NOMO-1 (cell line): ENCODE measurements around the gene PRXL2B.

Source experiments
- DNase-seq, 2 experiments: peaks; one replicate each; lab custom pipeline; 2025; ENCODE audit not compliant: unreplicated experiment in 2 of 2; lab: John Stamatoyannopoulos, UW

The PRXL2B gene

DNA sequence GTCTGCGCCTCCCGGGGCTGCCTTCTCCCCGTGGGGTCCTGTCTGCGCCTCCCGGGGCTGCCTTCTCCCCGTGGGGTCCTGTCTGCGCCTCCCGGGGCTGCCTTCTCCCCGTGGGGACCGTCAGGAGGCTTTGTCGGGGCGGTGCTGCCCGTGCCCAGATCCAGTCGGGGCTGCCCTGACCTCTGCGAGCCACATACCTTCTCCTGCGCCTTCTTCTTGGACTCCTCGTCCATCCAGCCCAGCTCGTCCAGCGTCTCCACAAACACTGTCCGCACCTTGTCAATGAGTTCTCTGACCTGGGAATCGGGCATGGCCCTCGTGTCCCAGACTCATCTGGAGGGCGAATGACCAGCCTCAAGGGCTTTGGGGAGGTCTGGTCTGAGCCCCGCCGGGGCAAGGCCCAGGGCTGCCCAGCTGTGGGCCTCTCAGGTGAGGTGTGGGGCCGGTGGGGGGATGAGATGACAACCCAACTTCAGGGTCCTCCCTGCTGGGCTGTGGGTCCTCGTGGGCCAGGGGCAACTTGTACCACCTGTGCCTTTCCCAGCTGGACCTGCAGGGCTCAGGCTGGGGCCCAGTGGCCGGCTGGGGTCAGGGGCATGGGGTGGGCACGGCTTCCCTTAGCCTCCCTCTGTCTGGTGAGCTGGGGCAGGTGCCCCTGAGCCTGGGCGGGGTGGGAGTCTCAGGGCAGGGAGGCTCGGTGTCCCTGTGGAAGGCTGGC lies 9.4 kb downstream of the PRXL2B start:
- DNase-seq: no peak

DNA sequence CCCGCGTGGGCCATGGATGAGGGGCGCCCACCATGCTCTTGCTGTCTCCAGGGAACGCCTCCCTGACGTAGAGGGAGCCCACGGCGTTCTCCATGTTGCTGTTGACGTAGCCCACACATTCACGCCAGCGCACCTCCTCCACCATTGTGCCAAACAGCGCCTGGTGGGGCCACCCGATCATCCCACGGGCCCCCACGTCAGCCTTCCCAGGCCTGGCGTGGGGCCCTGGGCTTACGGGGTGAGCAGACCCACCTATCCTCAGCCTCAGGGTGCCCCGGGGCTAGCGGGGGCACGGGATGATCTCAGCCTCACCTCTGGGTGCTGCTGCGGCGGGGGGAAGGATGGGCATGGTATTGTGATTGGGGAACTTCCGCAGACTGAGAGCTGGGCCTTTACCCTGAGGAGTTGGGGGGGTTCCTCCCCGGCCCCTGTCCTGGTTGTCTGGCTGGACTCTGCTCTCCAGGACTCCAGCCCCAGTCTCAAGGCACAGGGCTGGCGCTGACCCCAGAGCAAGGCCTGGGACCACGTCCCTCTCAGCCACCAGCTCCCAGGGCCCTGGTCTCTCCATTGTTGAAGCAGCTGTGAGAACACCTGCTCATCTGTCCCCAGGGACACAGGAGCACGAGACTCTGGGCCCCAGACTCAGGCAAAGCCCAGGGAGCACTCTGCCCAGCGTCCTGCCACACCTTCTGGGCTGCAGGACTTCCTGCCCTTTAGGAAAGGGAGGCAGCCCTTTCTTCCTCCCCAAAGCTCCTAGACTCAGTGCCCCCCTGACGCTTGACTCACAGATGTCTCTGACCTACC lies 10.2 kb downstream of the PRXL2B start:
- DNase-seq: no peak

DNA sequence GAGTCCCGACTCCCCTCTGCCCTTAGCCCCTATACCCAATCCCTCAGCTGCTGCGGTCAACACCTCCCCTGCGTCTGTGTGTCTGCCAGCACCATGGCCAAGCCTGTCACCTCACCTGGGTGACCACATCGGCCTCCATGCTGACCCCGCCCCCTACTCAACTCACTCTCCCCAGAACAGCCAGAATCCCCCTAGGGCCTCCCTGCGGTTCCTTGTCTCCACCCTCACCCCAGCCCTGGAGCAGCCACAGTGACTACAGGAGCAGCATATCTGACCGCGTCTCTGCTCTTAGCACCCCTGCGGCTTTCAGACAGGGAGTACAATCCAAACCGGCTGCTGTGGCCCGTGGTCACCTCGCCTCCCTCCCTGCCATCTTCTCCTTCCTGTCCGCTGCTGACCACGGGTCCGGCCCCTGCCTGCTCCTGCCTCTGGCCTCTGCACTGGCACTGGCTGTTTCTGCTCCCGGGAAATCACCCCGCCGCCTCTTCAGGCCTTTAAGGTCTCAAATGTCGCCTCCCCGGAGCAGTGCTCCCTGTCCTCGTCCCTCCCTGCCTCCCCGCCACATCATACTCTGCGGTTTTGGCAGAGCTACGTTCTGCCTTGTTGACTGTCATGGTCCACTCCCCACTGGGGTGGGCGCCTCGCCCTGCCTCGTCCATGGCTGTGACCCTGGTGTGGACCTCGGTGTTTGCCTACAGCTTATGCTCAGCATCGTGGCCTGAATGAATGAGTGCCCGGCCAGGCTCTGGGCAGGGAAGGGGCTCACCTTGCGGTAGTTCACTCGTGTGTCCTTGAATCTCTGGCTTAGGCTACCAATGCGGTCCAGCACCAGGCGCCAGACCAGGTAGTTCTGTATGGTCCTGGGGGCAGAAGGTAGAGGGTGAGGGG lies 11.1 kb downstream of the PRXL2B start:
- DNase-seq: no peak

DNA sequence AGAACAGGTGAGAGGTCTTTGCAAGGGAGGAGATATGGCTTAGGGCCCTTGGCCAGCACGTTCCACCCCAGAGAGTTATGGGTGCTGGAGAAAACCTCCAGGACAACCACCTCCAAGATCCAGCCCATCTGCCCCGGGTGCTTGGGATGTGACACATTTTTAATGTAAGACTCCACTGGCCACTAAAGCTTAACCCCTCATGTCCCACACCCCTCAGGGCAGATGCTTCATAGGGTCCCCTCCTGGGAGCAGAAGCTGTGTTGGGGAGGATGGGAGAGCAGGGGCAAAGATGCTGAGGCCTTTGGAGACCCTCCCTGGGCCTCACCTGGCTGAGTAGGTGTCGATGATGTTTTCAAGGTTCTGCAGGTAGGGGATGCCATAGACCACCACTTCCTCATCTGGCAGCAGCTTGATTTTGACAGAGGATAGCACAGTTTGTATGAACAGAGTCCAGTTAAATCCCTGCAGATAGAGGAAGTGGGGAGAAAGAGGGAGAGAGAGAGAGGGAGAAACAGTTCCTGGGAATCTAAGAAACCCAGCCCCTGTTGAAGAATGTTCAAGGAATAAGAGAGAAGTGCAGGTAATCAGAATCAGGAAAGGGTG lies 11.9 kb downstream of the PRXL2B start:
- no peak for DNase-seq

DNA sequence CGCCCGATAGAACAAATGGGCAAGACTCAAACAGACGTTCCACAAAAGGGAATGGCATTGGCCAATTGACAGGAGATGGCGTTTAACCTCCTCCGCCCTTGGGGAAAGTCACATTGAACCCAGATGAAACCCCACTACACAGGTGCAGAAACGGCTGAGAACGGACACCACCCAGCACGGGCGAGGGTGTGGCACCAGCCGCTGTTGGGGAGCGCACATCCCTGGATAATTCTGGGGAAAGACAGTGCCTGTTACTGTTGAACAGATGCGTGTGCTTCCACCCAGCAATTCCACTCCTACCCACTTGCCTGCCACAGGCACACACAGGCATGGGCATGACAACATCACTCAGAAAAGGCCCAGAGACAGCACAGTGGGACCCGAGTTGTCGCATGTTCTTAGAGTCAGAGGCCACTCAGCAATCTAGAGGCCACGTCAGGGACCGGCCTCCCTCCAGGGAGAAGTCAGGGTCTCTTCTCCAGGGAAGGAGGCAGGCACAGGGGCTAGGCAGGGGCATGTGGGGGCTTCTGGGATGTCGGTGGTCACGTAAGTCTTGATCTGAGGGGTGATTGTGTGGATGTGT lies 15.2 kb downstream of the PRXL2B start:
- no peak for DNase-seq

DNA sequence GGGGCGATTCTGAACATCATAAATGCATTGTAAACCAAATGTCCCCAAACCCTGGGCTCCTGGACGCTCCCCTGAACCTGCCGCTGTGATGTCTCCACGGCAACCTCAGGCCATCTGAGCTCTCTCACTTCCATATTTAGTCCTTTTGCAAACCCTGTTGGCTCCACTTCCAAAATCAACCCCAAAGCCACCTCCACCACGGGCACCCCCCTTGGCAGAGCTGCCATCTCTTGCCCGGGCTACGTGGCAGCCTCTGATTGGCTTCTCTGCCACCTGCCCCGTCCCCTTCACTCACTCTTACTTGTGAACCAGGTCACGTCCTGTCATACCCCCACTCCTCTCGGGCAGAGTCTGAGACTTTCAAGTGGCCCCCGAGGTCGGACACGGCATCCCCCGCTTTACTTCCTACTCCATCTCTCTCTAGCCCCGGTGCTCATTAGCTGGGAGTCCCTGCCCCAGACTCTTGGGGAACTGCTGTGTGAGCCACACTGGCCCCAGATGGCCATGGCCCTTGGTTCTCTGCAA lies 15.8 kb downstream of the PRXL2B start:
- DNase-seq: no peak

DNA sequence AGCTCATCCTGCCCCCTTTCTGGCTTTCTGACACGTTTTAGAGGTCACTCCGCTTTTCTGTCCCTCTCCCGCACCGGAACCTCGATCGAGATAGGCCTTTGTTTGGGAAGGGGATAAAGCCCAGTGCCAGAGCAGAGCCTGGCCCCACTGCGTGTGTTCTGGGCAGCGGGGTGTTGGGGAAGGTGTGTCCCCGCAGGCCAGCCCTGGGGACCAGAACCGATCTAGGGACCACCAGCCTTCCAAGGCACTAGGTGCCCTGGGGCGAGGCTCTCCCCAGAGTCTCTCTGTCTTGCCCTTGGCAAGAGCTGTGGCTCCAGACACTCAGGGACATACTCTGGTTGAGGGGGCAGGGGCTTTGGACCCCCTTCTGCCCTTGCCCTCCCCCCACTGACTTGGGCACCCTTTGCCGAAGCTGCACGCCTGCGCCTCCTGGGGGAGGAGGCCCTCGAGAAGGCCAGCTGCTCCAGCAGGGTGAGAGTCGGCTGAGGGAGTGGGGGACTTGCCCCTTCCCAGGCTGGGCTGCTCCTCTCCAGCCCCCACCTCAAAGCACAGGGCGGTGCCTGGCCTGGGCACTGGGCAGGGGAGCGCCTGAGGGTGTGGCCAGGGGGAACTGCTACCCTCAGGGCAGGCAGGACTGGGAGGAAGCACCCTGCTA lies 16.4 kb downstream of the PRXL2B start:
- DNase-seq: no peak

DNA sequence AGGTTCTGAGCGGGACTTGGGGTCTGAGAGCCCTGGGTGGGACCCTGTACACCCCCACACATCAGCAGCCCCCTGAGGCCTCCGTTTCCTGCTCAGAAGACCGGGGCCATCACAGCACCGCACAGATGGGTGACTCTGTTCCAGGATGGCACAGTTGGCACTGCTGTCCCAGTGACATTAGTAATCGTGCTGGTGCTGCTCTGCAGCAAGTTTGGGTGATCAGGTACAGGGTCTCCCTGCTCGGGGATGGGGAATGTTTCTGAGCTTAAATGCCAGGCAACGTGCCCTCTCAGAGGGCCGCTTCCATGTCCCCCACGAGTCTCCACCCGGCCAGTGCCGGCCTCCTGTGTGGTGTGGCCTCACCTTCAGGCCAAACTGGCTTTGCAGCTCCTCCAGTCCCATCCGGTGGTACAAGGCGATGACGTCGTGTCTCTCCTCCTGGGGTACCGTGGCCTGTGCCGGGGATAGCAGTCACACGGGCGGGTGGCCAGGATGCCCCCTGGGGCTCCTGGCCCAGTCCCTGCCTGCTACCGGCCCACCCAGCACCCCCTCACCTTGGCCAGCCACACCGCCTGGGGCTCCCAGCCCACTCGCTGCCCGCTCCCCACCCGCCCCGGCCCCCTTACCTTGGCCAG lies 17.1 kb downstream of the PRXL2B start:
- no peak for DNase-seq

DNA sequence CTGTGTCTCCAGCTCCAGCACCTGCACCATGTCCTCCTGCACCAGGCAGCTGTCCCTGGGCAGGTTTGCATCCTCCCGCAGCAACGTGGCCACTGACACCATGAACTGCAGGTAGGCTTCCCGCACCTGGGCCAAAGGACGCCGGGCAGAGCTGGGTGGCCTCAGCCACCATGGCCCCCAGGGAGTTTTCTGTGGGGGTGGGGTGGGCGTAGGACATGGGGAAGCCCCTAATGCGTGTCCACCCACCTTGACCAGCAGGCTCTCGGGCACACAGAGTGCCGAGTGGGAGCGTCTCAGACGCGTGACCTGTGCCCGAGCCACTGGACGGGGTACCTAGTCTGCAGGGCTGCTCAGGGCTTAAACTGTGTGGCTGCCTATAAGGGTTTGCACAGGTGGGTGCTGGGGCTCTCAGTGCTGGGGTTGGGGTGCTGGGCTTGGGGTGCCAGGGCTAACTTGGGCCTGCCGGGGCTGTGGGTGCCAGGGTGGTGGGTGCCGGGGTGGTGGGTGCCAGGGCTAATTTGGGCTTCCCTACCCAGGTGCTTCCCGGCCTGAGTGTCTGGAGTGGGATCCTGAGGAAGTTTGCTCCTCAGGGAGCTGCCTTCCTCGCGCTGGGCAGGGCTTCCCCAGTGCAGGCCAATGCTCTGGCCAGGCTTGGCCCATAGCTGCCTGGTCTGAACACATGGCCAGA lies 17.7 kb downstream of the PRXL2B start:
- no peak for DNase-seq

DNA sequence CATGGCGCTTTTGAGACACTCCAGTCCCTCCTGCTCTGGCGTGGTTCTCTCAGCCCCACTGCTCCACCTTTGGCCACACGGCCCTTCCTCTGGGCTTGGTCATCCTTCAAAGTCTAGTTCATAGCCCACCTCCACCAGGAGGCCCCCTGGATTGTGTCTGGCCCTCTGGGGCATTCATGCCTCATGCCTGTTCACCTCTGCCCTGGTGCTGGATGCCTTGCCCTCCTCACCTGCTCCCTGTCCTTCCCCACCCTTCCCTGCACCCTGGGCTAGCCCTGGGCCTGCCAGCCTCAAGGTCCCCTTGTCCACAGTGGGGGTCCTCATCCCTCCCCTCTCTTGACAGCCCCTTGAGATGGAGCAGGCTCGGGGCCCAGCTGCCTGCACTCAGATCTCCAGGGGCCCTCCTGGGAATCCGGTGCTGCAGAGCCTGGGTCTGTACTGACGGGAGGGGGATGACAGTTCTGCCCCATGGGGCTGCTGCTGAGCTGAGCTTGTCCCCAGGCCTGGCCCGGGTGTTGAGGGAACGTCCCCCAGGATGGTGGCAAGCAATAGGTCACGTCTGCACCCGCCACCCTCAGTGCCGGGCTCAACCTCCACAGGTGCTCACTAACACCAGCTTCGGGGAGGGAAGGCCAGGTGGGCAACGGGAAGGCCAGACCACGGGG lies 18.4 kb downstream of the PRXL2B start:
- DNase-seq: no peak

DNA sequence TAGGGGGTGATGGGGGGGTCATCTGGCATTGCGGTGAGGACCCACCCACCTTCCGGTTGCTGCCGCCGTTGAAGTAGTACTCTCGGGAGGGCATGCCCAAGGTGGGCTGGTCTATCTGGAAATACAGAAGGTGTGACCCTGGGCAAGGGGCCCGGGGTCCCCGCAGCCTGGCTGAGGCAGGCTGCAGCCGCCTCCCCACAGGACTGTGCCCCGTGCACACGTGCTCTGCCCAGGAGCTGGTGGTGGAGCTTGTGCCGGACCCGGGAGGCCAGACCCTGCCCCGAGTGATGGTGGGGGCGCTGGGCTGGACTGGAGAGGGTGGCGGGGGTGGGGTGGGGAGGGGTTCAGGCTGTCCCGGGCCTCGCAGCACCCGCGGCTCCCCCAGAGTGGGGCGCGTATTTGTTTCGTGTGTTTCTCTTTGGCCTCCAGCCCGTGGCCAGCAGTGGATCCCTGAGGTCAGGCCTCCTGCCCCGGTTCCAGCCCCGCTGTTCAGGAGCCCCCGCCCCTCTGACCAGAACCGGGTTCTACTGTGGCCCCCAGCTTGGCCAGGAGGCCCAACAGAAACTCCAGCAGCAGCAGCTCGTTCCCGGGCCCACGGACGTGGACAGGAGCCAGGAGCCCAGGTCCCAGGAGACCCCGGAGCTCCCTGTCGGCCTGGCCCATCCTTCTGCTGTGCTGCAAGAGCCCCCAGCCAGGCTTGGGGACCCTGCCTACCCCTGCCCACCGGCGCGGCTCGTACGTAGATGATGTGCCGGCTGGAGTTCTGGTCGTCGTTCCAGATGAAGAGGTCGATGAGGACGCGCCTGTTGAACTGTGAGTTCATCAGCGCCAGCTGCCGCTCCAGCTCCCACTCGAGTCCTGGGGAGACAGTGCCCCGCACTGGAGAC lies 19.2 kb downstream of the PRXL2B start:
- no peak for DNase-seq

DNA sequence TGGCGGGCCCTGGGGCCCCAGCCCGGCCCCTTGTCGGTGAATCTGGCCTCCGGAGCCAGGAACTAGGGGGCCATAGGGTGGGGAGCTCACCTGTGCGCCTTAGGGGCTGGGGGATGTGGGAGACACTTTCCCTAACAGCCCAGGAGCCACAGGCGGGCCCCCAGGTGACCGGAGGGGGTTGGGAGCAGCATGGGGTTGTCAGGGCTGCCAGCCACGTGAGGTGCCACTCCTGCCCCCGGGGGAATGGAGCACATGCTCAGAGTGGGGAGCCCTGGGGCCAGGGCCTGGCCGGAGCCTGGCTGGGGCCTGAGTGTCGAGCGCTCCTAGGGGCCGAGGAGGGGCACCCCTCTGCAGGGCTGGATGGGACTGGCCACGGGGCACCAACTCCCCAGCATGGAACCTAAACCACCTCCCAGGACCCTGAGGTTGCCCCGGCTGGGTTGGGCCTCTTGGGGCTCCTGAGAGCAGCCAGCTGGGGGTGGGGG lies 19.9 kb downstream of the PRXL2B start:
- DNase-seq: no peak

DNA sequence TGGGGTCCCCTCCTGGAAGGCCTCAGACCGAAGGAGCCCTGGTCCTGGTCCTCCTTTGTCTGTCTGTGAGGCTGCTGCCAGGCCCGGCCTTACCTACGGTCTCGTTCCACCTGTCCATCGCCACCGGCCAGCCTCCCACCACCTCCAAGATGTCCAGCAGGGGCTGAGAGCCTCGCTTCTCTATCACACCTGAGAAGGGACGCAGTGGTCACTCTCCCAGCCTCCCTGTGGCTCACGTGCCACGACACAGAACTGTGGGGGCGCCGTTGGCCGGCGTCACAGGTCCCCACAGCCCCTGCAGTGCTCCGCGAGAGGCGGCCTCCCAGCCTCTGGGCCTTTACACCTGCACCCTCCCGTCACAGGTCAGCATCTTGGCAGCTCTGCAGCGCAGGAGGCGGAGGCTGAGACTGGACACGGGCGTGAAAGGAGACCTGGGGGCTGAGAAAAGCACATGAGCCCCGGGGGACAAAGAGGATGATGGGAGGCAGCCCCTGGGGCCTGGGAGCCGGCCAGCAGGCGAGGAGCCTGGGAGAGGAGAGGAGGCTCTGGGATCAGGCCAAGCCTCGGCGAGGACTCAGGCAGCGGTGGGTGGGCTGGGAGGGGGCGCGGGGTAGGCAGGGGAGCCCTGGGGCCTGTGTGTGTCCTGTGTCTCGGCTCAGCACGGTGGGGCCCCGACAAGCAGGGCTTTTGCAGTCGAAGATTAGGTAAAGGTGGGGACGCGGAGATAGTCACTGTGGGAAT lies 20.5 kb downstream of the PRXL2B start:
- no peak for DNase-seq

DNA sequence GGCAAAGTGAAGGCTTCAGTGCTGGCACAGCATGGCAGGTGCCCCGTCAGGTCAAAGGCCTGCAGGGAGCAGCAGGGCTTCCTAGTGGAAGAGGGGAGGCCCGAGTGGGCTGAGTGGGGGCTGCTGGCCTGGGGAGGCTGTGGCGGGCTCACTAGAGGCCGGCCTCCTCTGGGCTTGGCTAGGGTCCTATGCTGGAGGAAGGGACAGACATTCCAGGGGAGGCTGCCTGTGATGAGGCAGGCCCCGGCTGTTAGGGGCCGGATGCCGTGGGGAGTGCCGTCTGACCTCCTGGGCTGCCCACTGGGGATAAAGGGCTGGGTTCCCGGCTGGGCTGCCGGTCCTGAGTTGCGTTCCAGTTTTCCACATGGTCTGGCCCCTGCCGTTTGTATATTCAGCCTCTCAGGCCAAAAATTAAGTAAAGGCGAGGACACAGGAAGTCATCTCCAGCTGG lies 21.1 kb downstream of the PRXL2B start:
- no peak for DNase-seq

DNA sequence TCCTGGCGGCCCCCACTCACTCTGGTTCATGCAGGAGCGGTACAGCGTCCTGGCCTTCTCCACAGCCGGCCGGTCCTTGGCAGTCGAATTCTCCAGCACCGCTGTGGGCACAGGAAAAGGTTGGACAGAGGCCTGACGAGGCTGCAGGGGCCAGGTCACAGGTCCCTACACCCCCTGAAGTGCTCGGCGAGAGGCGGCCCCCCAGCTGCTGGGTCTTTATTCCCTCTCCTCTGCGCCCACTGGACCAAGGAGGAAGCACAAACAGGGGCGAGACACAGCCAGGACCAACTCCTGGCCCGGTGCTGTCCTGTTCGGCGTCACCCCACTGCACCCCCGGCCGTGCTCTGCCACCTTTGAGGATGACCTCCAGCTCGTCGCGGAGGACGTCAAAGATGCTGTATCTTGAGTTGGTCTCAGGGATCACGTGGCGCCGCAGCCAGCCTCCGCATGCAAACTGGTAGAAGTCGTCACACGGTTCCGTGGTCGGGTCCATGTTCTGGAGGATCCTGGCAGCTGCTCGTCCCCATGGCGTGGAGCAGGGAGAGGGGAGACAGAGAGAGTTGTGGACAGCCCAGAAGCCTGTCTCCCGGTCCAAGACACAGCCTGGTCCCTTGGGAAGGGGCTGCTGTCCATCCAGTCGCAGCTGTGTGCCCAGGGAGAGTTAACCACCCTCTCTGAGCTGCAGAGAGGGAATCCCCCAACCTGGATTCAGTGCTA lies 22.9 kb downstream of the PRXL2B start:
- no peak for DNase-seq
